ENCODE results near the gene ITPKB.
A peak's percentile ranks its signal among the peaks of the same experiment; 100 is the strongest.

Gene ITPKB

GRCh38 chr1:226682871-226683814 lies 55.9 kb downstream of the ITPKB start:
- DNase-seq = no peak

GRCh38 chr1:226681652-226682493 lies 57.2 kb downstream of the ITPKB start:
- DNase-seq = no peak

- no peak for DNase-seq
Observed at GRCh38 chr1:226680653-226681052, 58.4 kb downstream of the ITPKB start.

GRCh38 chr1:226679853-226680516 lies 59.1 kb downstream of the ITPKB start:
- no peak for DNase-seq

- DNase-seq = no peak
Observed at GRCh38 chr1:226679262-226679661, 59.8 kb downstream of the ITPKB start.

GRCh38 chr1:226678701-226679100 lies 60.4 kb downstream of the ITPKB start:
- DNase-seq = no peak

GRCh38 chr1:226678251-226678650 lies 60.8 kb downstream of the ITPKB start:
- no peak for DNase-seq

GRCh38 chr1:226677027-226678020 lies 61.8 kb downstream of the ITPKB start:
- no peak for DNase-seq

- no peak for DNase-seq
Observed at GRCh38 chr1:226676381-226676780, 62.7 kb downstream of the ITPKB start.

GRCh38 chr1:226675715-226676357 lies 63.2 kb downstream of the ITPKB start:
- no peak for DNase-seq

- no peak for DNase-seq
Observed at GRCh38 chr1:226674892-226675714, 64.0 kb downstream of the ITPKB start.

- no peak for DNase-seq
Observed at GRCh38 chr1:226672339-226672762, 66.7 kb downstream of the ITPKB start.

- peak in 1 of 2 experiments; percentile 32 for DNase-seq
Observed at GRCh38 chr1:226671277-226671676, 67.8 kb downstream of the ITPKB start.

- DNase-seq = no peak
Observed at GRCh38 chr1:226670073-226670472, 69.0 kb downstream of the ITPKB start.

- DNase-seq = no peak
Observed at GRCh38 chr1:226668173-226668560, 70.9 kb downstream of the ITPKB start.

GRCh38 chr1:226666692-226667091 lies 72.4 kb downstream of the ITPKB start:
- no peak for DNase-seq

GRCh38 chr1:226666164-226666506 lies 72.9 kb downstream of the ITPKB start:
- DNase-seq = no peak

- DNase-seq = no peak
Observed at GRCh38 chr1:226665505-226666163, 73.4 kb downstream of the ITPKB start.

GRCh38 chr1:226664413-226665101 lies 74.5 kb downstream of the ITPKB start:
- DNase-seq = no peak

All from NCI-H1930 (cell line).